Esophagus squamous epithelium (tissue), 4 donors: ENCODE data around the gene NCOA1.

Source experiments
- CTCF ChIP-seq, 6 experiments: fragments of 450-650 bp in 4 of 6; fragments of 200-600 bp in 2 of 6; sonication (generic) in 2 of 6; IDR thresholded peaks; one replicate each; pipeline ENCODE4 v1.5.1; 2016 to 2019; ENCODE audit warnings: antibody characterized with exemption in 6 of 6, mild to moderate bottlenecking in 4 of 6, moderate library complexity in 4 of 6
- POLR2A ChIP-seq, 4 donors: fragments of 450-650 bp; IDR thresholded peaks; one replicate each; pipeline ENCODE4 v1.6.1; 2017; ENCODE audit warnings: antibody characterized with exemption in 4 of 4, mild to moderate bottlenecking in 4 of 4, moderate library complexity in 3 of 4

GRCh38 chr2:24672589-24672988, 181.5 kb downstream of the NCOA1 start:
- no peak for TF ChIP-seq CTCF (IDR thresholded peaks at IDR 0.05)
- TF ChIP-seq POLR2A (IDR thresholded peaks at IDR 0.05) = no peak
